ENCODE results near the gene BCL2L2. TPM values are rescaled to one million over a fixed set of nuclear protein-coding genes. Genes with fewer than 3 reads are reported as not detected.

BCL2L2 gene
- total and polyA plus RNA-seq, 2 of the 8 experiments (the other 6 are each of a cell fraction or from before 2014, with no cell fraction given), result 9.3 to 13.8 TPM

DNA sequence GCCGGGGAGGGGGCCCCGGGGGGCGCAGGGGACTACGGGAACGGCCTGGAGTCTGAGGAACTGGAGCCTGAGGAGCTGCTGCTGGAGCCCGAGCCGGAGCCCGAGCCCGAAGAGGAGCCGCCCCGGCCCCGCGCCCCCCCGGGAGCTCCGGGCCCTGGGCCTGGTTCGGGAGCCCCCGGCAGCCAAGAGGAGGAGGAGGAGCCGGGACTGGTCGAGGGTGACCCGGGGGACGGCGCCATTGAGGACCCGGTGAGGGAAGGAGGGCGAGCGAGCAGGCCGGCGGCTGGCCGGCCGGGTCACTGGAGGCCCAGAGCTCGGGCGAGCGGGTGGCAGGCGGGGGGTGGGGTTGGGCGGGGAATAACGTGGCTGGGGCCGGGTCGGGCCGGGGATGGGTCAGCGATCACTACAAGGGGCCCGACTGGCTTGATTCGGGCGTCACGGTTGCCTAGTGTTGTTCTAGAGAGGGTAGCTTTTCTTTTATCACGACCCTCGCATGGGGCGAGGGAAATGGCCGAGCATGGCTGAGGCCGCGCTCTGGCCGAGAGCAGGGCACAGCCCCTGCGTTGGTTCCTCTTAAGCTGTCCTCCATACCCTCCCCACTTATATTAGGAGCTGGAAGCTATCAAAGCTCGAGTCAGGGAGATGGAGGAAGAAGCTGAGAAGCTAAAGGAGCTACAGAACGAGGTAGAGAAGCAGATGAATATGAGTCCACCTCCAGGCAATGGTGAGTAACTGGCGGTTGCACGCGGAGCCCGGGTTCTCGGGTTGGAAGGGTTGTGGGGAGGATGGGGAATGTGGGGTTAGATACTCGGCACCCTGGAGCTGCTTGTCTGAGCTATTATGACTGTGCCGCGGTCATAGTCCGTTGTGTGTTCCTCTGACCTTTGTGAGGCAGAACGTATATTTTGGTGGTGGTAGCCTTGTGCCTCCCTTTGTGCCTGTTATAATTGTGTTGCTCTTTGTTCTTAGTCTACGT is 15.2 kb downstream of the BCL2L2 start (continued):
- TF ChIP-seq, protein P1, sequence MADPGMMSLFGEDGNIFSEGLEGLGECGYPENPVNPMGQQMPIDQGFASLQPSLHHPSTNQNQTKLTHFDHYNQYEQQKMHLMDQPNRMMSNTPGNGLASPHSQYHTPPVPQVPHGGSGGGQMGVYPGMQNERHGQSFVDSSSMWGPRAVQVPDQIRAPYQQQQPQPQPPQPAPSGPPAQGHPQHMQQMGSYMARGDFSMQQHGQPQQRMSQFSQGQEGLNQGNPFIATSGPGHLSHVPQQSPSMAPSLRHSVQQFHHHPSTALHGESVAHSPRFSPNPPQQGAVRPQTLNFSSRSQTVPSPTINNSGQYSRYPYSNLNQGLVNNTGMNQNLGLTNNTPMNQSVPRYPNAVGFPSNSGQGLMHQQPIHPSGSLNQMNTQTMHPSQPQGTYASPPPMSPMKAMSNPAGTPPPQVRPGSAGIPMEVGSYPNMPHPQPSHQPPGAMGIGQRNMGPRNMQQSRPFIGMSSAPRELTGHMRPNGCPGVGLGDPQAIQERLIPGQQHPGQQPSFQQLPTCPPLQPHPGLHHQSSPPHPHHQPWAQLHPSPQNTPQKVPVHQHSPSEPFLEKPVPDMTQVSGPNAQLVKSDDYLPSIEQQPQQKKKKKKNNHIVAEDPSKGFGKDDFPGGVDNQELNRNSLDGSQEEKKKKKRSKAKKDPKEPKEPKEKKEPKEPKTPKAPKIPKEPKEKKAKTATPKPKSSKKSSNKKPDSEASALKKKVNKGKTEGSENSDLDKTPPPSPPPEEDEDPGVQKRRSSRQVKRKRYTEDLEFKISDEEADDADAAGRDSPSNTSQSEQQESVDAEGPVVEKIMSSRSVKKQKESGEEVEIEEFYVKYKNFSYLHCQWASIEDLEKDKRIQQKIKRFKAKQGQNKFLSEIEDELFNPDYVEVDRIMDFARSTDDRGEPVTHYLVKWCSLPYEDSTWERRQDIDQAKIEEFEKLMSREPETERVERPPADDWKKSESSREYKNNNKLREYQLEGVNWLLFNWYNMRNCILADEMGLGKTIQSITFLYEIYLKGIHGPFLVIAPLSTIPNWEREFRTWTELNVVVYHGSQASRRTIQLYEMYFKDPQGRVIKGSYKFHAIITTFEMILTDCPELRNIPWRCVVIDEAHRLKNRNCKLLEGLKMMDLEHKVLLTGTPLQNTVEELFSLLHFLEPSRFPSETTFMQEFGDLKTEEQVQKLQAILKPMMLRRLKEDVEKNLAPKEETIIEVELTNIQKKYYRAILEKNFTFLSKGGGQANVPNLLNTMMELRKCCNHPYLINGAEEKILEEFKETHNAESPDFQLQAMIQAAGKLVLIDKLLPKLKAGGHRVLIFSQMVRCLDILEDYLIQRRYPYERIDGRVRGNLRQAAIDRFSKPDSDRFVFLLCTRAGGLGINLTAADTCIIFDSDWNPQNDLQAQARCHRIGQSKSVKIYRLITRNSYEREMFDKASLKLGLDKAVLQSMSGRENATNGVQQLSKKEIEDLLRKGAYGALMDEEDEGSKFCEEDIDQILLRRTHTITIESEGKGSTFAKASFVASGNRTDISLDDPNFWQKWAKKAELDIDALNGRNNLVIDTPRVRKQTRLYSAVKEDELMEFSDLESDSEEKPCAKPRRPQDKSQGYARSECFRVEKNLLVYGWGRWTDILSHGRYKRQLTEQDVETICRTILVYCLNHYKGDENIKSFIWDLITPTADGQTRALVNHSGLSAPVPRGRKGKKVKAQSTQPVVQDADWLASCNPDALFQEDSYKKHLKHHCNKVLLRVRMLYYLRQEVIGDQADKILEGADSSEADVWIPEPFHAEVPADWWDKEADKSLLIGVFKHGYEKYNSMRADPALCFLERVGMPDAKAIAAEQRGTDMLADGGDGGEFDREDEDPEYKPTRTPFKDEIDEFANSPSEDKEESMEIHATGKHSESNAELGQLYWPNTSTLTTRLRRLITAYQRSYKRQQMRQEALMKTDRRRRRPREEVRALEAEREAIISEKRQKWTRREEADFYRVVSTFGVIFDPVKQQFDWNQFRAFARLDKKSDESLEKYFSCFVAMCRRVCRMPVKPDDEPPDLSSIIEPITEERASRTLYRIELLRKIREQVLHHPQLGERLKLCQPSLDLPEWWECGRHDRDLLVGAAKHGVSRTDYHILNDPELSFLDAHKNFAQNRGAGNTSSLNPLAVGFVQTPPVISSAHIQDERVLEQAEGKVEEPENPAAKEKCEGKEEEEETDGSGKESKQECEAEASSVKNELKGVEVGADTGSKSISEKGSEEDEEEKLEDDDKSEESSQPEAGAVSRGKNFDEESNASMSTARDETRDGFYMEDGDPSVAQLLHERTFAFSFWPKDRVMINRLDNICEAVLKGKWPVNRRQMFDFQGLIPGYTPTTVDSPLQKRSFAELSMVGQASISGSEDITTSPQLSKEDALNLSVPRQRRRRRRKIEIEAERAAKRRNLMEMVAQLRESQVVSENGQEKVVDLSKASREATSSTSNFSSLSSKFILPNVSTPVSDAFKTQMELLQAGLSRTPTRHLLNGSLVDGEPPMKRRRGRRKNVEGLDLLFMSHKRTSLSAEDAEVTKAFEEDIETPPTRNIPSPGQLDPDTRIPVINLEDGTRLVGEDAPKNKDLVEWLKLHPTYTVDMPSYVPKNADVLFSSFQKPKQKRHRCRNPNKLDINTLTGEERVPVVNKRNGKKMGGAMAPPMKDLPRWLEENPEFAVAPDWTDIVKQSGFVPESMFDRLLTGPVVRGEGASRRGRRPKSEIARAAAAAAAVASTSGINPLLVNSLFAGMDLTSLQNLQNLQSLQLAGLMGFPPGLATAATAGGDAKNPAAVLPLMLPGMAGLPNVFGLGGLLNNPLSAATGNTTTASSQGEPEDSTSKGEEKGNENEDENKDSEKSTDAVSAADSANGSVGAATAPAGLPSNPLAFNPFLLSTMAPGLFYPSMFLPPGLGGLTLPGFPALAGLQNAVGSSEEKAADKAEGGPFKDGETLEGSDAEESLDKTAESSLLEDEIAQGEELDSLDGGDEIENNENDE (IDR thresholded peaks at IDR 0.05; ENCODE audit: insufficient replicate concordance, low read length), result no peak
- TF ChIP-seq EP300 (IDR thresholded peaks at IDR 0.05; ENCODE audit: borderline replicate concordance in 1 of 2, low read depth in 2 of 2, low read length in 2 of 2) (no peak), GABPA (IDR thresholded peaks at IDR 0.05; ENCODE audit: borderline replicate concordance, insufficient read depth, low read length) (no peak), SRF (IDR thresholded peaks at IDR 0.05; ENCODE audit: low read depth, low read length) (no peak), MAX (IDR thresholded peaks at IDR 0.05) (0 out of 2 replicates have a peak, but pooled peaks have one; percentile 18), CHD1 (IDR thresholded peaks at IDR 0.05; ENCODE audit: low read depth, low read length) (no peak), SP1 (IDR thresholded peaks at IDR 0.05; ENCODE audit: low read depth, low read length) (no peak), TAF7 (optimal IDR thresholded peaks at IDR 0.05; ENCODE audit: borderline replicate concordance, low read depth, low read length) (peak; percentile 49), TAF1 (IDR thresholded peaks at IDR 0.05; ENCODE audit: low read depth, low read length) (peak; percentile 57; the same call in 1 of the 2 replicates)

Measured in H1 (cell line).